Measurements from ENCODE around the gene TDP1. TPM values are rescaled to one million over a fixed set of nuclear protein-coding genes. Genes with fewer than 3 reads are reported as not detected.

The TDP1 gene
- total and polyA plus RNA-seq, 2 experiments from 2014 or later = 23.0 to 63.6 TPM

DNA sequence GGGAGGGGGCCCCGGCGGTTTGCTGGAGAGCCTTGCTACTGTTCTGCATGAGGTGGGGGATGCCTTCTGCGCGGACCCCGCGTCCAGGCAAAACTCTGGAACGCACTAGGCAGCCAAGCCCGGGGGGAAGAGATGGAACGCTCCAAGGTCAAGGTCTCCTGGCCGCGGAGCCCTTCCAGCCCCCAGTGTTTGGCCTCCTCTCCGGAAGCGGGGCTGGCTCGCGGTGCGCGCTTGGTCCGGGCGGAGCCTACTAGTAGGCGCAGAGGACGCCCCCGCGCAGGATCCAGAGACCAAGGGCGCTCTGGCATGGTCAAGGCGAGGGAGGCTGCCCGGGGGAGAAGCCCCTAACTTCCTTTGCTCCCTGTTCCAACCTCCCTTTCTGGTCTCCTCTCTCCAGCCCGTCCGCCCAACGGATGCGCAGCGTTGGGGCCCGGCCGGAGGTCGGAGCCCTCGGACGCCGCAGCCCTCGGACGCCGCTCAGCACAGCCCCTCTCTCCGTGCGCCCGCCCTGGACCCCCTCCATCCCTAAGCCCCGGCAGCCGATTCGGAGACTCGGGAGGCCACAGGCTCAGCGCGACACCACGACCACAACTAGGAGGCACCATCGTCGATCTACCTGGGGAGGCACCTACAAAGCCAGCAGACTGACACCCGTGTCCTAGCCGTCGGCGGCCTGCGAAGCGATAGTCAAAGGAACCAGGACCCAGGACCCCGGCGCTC is 105.4 kb downstream of the TDP1 start:
- DNase-seq (ENCODE audit: low spot score) (peak; percentile 63), ATAC-seq (peak; percentile 33)
- H3K4me1 Mint-ChIP-seq = peaks cover 26% of the 10 kb centered on the region
- Histone ChIP-seq H3K36me3 (ENCODE audit: insufficient read depth) (no peaks in the 10 kb centered on the region), H3K27ac (ENCODE audit: low read depth) (no peak overlapping the region), H3K4me3 (peak overlapping the region; percentile 86), H3K27me3 (ENCODE audit: insufficient read depth) (peaks cover 79% of the 10 kb centered on the region), H2AFZ (peak overlapping the region; percentile 98), H3F3A (replicated peaks; ENCODE audit: low read depth) (peaks cover 5% of the 10 kb centered on the region; the same call in 1 of the 2 replicates), H3K79me2 (replicated peaks; ENCODE audit: insufficient read depth) (no peaks in the 10 kb centered on the region), H3K4me2 (peak overlapping the region; percentile 94), H3K4me1 (ENCODE audit: insufficient read depth) (peaks cover 28% of the 10 kb centered on the region), H4K20me1 (replicated peaks; ENCODE audit: insufficient read depth) (0 out of 2 replicates have a peak, but pooled peaks cover 3% of the 10 kb centered on the region), H3K9me2 (ENCODE audit: insufficient read depth) (no peaks in the 10 kb centered on the region)
- H3K4me3 Mint-ChIP-seq = peak overlapping the region; percentile 81
- TF ChIP-seq, protein P1, sequence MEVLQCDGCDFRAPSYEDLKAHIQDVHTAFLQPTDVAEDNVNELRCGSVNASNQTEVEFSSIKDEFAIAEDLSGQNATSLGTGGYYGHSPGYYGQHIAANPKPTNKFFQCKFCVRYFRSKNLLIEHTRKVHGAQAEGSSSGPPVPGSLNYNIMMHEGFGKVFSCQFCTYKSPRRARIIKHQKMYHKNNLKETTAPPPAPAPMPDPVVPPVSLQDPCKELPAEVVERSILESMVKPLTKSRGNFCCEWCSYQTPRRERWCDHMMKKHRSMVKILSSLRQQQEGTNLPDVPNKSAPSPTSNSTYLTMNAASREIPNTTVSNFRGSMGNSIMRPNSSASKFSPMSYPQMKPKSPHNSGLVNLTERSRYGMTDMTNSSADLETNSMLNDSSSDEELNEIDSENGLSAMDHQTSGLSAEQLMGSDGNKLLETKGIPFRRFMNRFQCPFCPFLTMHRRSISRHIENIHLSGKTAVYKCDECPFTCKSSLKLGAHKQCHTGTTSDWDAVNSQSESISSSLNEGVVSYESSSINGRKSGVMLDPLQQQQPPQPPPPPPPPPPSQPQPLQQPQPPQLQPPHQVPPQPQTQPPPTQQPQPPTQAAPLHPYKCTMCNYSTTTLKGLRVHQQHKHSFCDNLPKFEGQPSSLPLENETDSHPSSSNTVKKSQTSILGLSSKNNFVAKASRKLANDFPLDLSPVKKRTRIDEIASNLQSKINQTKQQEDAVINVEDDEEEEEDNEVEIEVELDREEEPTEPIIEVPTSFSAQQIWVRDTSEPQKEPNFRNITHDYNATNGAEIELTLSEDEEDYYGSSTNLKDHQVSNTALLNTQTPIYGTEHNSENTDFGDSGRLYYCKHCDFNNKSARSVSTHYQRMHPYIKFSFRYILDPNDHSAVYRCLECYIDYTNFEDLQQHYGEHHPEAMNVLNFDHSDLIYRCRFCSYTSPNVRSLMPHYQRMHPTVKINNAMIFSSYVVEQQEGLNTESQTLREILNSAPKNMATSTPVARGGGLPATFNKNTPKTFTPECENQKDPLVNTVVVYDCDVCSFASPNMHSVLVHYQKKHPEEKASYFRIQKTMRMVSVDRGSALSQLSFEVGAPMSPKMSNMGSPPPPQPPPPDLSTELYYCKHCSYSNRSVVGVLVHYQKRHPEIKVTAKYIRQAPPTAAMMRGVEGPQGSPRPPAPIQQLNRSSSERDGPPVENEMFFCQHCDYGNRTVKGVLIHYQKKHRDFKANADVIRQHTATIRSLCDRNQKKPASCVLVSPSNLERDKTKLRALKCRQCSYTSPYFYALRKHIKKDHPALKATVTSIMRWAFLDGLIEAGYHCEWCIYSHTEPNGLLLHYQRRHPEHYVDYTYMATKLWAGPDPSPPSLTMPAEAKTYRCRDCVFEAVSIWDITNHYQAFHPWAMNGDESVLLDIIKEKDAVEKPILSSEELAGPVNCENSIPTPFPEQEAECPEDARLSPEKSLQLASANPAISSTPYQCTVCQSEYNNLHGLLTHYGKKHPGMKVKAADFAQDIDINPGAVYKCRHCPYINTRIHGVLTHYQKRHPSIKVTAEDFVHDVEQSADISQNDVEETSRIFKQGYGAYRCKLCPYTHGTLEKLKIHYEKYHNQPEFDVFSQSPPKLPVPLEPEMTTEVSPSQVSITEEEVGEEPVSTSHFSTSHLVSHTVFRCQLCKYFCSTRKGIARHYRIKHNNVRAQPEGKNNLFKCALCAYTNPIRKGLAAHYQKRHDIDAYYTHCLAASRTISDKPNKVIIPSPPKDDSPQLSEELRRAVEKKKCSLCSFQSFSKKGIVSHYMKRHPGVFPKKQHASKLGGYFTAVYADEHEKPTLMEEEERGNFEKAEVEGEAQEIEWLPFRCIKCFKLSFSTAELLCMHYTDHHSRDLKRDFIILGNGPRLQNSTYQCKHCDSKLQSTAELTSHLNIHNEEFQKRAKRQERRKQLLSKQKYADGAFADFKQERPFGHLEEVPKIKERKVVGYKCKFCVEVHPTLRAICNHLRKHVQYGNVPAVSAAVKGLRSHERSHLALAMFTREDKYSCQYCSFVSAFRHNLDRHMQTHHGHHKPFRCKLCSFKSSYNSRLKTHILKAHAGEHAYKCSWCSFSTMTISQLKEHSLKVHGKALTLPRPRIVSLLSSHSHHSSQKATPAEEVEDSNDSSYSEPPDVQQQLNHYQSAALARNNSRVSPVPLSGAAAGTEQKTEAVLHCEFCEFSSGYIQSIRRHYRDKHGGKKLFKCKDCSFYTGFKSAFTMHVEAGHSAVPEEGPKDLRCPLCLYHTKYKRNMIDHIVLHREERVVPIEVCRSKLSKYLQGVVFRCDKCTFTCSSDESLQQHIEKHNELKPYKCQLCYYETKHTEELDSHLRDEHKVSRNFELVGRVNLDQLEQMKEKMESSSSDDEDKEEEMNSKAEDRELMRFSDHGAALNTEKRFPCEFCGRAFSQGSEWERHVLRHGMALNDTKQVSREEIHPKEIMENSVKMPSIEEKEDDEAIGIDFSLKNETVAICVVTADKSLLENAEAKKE (CRISPR knock-in tag; IDR thresholded peaks at IDR 0.05) = no peak
- TF ChIP-seq EZH2 (IDR thresholded peaks at IDR 0.05; ENCODE audit: low read depth, unreplicated experiment) = peak; percentile 80
- no peaks in the 10 kb centered on the region for H3K36me3 Mint-ChIP-seq (ENCODE audit: low read depth)
- H3K9me3 Mint-ChIP-seq = no peaks in the 10 kb centered on the region
- peaks cover 56% of the 10 kb centered on the region for H3K27me3 Mint-ChIP-seq (ENCODE audit: insufficient read depth, low read depth, poor library complexity)
- H3K27ac Mint-ChIP-seq = no peak overlapping the region

- Mint-ChIP-seq H3K36me3 (ENCODE audit: low read depth) (no peaks in the 10 kb centered on the region), H3K27ac (no peak within 1 kb of the TSS), H3K27me3 (ENCODE audit: insufficient read depth, low read depth, poor library complexity) (peaks cover 56% of the 10 kb centered on the region), H3K4me3 (peak within 1 kb of the TSS; percentile 81), H3K9me3 (no peaks in the 10 kb centered on the region), H3K4me1 (peaks cover 26% of the 10 kb centered on the region)
- H3K36me3 ChIP-seq (ENCODE audit: insufficient read depth) = no peaks in the 10 kb centered on the region
- peaks cover 24% of the 10 kb centered on the region for H3K4me1 ChIP-seq (ENCODE audit: insufficient read depth)
- no peak within 1 kb of the TSS for H3K27ac ChIP-seq (ENCODE audit: low read depth)
- 0 out of 2 replicates have a peak, but pooled peaks cover 3% of the 10 kb centered on the region for H4K20me1 ChIP-seq (replicated peaks; ENCODE audit: insufficient read depth)
- H2AFZ ChIP-seq = peak within 1 kb of the TSS; percentile 98
- H3K79me2 ChIP-seq (replicated peaks; ENCODE audit: insufficient read depth) = no peaks in the 10 kb centered on the region
- H3K4me2 ChIP-seq = peak within 1 kb of the TSS; percentile 94
- peak; percentile 12 for ATAC-seq
- peak; percentile 72 for DNase-seq (ENCODE audit: low spot score)
- peaks cover 79% of the 10 kb centered on the region for H3K27me3 ChIP-seq (ENCODE audit: insufficient read depth)
- H3K9me2 ChIP-seq (ENCODE audit: insufficient read depth) = no peaks in the 10 kb centered on the region
- peak within 1 kb of the TSS; percentile 86 for H3K4me3 ChIP-seq
- H3F3A ChIP-seq (replicated peaks; ENCODE audit: low read depth) = peaks cover 5% of the 10 kb centered on the region; the same call in 1 of the 2 replicates
- peak; percentile 71 for TF ChIP-seq EZH2phosphoT487 (IDR thresholded peaks at IDR 0.05; ENCODE audit: unreplicated experiment)
- TF ChIP-seq EZH2 (IDR thresholded peaks at IDR 0.05; ENCODE audit: low read depth, unreplicated experiment) = peak; percentile 80
- TF ChIP-seq, protein P2, sequence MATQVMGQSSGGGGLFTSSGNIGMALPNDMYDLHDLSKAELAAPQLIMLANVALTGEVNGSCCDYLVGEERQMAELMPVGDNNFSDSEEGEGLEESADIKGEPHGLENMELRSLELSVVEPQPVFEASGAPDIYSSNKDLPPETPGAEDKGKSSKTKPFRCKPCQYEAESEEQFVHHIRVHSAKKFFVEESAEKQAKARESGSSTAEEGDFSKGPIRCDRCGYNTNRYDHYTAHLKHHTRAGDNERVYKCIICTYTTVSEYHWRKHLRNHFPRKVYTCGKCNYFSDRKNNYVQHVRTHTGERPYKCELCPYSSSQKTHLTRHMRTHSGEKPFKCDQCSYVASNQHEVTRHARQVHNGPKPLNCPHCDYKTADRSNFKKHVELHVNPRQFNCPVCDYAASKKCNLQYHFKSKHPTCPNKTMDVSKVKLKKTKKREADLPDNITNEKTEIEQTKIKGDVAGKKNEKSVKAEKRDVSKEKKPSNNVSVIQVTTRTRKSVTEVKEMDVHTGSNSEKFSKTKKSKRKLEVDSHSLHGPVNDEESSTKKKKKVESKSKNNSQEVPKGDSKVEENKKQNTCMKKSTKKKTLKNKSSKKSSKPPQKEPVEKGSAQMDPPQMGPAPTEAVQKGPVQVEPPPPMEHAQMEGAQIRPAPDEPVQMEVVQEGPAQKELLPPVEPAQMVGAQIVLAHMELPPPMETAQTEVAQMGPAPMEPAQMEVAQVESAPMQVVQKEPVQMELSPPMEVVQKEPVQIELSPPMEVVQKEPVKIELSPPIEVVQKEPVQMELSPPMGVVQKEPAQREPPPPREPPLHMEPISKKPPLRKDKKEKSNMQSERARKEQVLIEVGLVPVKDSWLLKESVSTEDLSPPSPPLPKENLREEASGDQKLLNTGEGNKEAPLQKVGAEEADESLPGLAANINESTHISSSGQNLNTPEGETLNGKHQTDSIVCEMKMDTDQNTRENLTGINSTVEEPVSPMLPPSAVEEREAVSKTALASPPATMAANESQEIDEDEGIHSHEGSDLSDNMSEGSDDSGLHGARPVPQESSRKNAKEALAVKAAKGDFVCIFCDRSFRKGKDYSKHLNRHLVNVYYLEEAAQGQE (IDR thresholded peaks at IDR 0.05; ENCODE audit: unreplicated experiment) = no peak
- TF ChIP-seq CTCF (conservative IDR thresholded peaks at IDR 0.05; ENCODE audit: low read depth in 2 of 2) = no peak
- TF ChIP-seq ZNF331 (CRISPR knock-in tag; IDR thresholded peaks at IDR 0.05; ENCODE audit: low read depth) = no peak
- TF ChIP-seq NANOG (IDR thresholded peaks at IDR 0.05; ENCODE audit: borderline replicate concordance) = no peak
These were observed 106.0 kb downstream of the TDP1 start, which contains the start of gene KCNK13 for GRCh38 chr14:90061685-90062126. Gene KCNK13 (plus strand): TSS chr14:90061994. CDS start chr14:90062206, 212 bp downstream.
